ENCODE measurements around the gene PYDC1.
"Not testable (repeated sequence)": the region's sequence is repeated elsewhere in the genome, so short reads cannot be mapped to it uniquely, and the experiment has no call there.

PYDC1 gene

GRCh38 chr16:31195861-31196260, 21.1 kb downstream of the PYDC1 start:
- not testable (repeated sequence) for DNase-seq

GRCh38 chr16:31194898-31195297, 22.0 kb downstream of the PYDC1 start:
- no peak for DNase-seq

- DNase-seq, result no peak
These were observed 23.1 kb downstream of the PYDC1 start for GRCh38 chr16:31193874-31194273.

GRCh38 chr16:31192856-31193642, 23.9 kb downstream of the PYDC1 start:
- no peak for DNase-seq

- DNase-seq, result no peak
These were observed 25.1 kb downstream of the PYDC1 start for GRCh38 chr16:31191697-31192428.

- DNase-seq, result no peak
These were observed 26.0 kb downstream of the PYDC1 start for GRCh38 chr16:31190818-31191444.

GRCh38 chr16:31190061-31190460, 26.9 kb downstream of the PYDC1 start:
- DNase-seq, result no peak

- DNase-seq, result no peak
These were observed 27.5 kb downstream of the PYDC1 start for GRCh38 chr16:31189412-31189778.

- no peak for DNase-seq
These were observed 28.2 kb downstream of the PYDC1 start for GRCh38 chr16:31188450-31189411.

GRCh38 chr16:31187808-31188189, 29.1 kb downstream of the PYDC1 start:
- no peak for DNase-seq

- no peak for DNase-seq
These were observed 29.8 kb downstream of the PYDC1 start for GRCh38 chr16:31186930-31187807.

GRCh38 chr16:31186176-31186575, 30.8 kb downstream of the PYDC1 start:
- DNase-seq, result no peak

- no peak for DNase-seq
These were observed 31.6 kb downstream of the PYDC1 start for GRCh38 chr16:31185339-31185738.

GRCh38 chr16:31184888-31185287, 32.0 kb downstream of the PYDC1 start:
- no peak for DNase-seq

- no peak for DNase-seq
These were observed 33.2 kb downstream of the PYDC1 start for GRCh38 chr16:31183432-31184428.

GRCh38 chr16:31182391-31182790, 34.5 kb downstream of the PYDC1 start:
- DNase-seq, result no peak

- DNase-seq, result no peak
These were observed 35.7 kb downstream of the PYDC1 start for GRCh38 chr16:31181102-31181830.

- peak; percentile 38 for DNase-seq
These were observed 37.0 kb downstream of the PYDC1 start, which contains the start of gene FUS for GRCh38 chr16:31179747-31180459. TSS of gene FUS (plus strand) at chr16:31180139. CDS start at chr16:31180215, 76 bp downstream.

- DNase-seq, result no peak
These were observed 37.7 kb downstream of the PYDC1 start for GRCh38 chr16:31179219-31179746.

Measured in NCI-H524 treated with DMSO at 0.1 percent for 48 hours (cell line).